Stimulated activated naive B cell treated with anti-CD40 and anti-IgM and Interleukin-4, amounts not matched to agents 10 μg/mL and 1 μg/mL and 100 μg/mL, for 72 hours (primary cell): ENCODE measurements around the gene HRK.

Source experiments
- ATAC-seq, 2 donors: fragments of 150-1000 bp; cut with Tn5 transposase; replicated peaks; 2 replicates each; pipeline ENCODE4 v1.10.0; 2021; ENCODE audit warnings: moderate library complexity in 1 of 2
- DNase-seq: peaks from one replicate; pipeline ENCODE4 v3.0.0; 2021
- H3K27ac Mint-ChIP-seq: one replicate; pipeline ENCODE4 v1.8.0; 2022; ENCODE audit warnings: mild to moderate bottlenecking, mixed read lengths
- H3K27me3 Mint-ChIP-seq, 2 donors: one replicate each; pipeline ENCODE4 v1.8.0; 2022; ENCODE audit warnings: mixed read lengths in 2 of 2
- H3K36me3 Mint-ChIP-seq, 2 donors: one replicate each; pipeline ENCODE4 v1.8.0; 2022; ENCODE audit warnings: mixed read lengths in 2 of 2, mild to moderate bottlenecking in 1 of 2
- H3K4me1 Mint-ChIP-seq, 2 donors: one replicate each; pipeline ENCODE4 v1.8.0; 2022; ENCODE audit warnings: mixed read lengths in 2 of 2, mild to moderate bottlenecking in 1 of 2
- H3K4me3 Mint-ChIP-seq, 2 donors: one replicate each; pipeline ENCODE4 v1.8.0; 2022; ENCODE audit warnings: mild to moderate bottlenecking in 2 of 2, mixed read lengths in 2 of 2, moderate library complexity in 1 of 2
- H3K9me3 Mint-ChIP-seq, 2 donors: one replicate each; pipeline ENCODE4 v1.8.0; 2022; ENCODE audit warnings: mixed read lengths in 2 of 2, mild to moderate bottlenecking in 1 of 2

HRK gene

DNA sequence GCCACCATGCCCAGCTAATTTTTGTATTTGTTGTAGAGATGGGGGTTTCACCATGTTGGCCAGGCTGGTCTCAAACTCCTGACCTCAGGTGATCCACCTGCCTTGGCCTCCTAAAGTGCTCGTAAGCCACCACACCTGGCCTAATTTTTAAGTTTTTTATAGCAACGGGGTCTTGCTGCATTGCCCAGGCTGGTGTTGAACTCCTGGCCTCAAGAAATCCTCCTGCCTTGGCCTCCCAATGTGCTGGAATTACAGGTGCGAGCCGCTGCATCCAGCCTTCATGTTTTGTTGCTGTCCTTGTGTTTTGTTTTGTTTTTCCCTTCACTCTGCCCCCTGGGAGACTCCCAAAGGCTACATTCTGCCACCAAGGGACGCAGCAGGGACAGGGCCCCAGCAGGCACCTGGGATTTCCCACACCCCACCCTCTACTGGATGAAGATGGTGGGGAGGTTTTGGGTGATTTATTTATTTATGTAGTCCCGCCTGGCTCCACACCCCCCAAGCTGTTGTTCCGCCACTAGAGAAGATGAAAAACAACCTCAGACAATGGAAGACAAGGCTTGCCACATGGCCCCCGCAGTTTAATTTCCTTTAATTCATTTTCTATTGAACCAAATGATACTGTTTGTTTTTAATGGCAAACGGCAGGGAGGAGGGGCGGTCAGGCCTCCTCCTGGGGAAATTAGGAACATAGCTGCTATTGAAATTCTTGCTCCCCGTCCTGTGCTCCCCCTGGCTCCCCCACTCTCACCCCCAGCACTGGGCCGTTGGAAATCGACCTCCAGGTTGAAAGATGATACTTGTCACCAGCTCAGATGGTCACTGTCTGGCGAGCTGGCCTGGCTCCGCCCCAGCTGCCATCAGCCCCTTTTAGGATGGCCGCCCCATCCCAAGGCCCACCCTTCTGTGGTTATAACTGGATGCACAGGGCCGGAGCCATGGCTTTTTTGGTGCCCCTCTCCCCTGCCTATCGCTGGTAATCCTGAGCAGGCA is 72.8 kb downstream of the HRK start:
- Mint-ChIP-seq H3K36me3 (peaks cover 4 to 10% of the 10 kb centered on the region in 2 donors), H3K9me3 (no peaks in the 10 kb centered on the region), H3K4me3 (no peak overlapping the region), H3K4me1 (peaks cover 25 to 64% of the 10 kb centered on the region in 2 donors), H3K27ac (no peak overlapping the region), H3K27me3 (no peaks in the 10 kb centered on the region)
- ATAC-seq (no peak), DNase-seq (no peak)

DNA sequence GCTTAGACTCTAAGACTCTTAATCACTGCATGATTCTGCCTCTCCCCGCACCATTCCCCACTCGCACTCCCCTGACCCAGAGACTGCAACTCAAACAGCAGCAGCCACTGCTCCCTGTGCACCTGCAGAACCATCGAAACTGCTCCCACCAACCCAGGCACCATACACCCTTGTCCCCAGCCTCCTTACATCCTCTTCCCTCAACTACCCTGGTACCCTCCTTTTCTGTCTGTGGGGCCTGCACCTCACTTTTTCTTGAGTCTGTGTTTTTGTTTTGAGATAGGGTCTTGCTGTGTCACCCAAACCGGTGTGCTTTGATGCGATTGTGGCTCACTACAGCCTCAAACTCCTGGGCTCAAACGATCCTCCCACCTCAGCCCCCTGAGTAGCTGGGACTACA is 73.7 kb downstream of the HRK start:
- Mint-ChIP-seq H3K36me3 (peaks cover 4 to 10% of the 10 kb centered on the region in 2 donors), H3K9me3 (no peaks in the 10 kb centered on the region), H3K4me1 (peaks cover 25 to 59% of the 10 kb centered on the region in 2 donors), H3K27me3 (no peaks in the 10 kb centered on the region), H3K4me3 (no peak overlapping the region), H3K27ac (no peak overlapping the region)
- ATAC-seq, result no peak
- DNase-seq, result no peak

DNA sequence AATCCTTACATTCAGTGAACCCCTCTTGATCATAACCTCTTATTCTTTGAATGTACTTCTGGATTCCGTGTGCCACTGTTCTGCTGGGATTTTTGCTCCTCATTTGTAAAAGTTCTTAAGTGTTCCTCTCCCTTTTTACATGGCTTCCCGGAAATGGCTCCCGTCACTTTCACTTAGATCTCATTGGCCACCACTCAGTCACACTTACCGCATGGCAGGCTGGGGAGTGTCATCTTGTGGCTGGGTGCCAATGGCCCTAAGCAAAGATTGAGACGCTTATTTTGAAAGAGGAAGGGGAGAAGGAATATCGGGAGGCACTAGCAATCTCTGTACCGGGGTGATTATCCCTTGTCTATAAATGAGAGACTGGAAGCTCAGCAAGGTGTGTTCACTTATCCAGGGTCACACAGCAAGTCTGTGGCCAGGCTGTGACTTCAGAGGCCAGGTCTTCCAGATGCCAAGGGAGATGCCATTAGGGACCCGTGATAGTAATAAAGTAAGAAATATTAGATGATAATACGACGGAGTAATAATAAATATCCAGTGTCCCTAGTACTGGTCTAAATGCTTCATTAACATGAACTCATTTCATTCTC is 74.3 kb downstream of the HRK start:
- DNase-seq (no peak), ATAC-seq (no peak)
- H3K36me3 Mint-ChIP-seq, result peaks cover 4 to 10% of the 10 kb centered on the region in 2 donors
- H3K9me3 Mint-ChIP-seq, result no peaks in the 10 kb centered on the region
- peaks cover 23 to 53% of the 10 kb centered on the region in 2 donors for H3K4me1 Mint-ChIP-seq
- H3K27me3 Mint-ChIP-seq, result no peaks in the 10 kb centered on the region
- H3K4me3 Mint-ChIP-seq, result no peak overlapping the region
- no peak overlapping the region for H3K27ac Mint-ChIP-seq
